Measurements from ENCODE around the gene RBM38.

GRCh38 chr20:57429580-57430200 is 38.5 kb downstream of the RBM38 start:
- TF ChIP-seq CTCF (tag by site-specific recombination; IDR thresholded peaks at IDR 0.05) = no peak
- TF ChIP-seq, protein P1, sequence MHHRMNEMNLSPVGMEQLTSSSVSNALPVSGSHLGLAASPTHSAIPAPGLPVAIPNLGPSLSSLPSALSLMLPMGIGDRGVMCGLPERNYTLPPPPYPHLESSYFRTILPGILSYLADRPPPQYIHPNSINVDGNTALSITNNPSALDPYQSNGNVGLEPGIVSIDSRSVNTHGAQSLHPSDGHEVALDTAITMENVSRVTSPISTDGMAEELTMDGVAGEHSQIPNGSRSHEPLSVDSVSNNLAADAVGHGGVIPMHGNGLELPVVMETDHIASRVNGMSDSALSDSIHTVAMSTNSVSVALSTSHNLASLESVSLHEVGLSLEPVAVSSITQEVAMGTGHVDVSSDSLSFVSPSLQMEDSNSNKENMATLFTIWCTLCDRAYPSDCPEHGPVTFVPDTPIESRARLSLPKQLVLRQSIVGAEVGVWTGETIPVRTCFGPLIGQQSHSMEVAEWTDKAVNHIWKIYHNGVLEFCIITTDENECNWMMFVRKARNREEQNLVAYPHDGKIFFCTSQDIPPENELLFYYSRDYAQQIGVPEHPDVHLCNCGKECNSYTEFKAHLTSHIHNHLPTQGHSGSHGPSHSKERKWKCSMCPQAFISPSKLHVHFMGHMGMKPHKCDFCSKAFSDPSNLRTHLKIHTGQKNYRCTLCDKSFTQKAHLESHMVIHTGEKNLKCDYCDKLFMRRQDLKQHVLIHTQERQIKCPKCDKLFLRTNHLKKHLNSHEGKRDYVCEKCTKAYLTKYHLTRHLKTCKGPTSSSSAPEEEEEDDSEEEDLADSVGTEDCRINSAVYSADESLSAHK (tag by site-specific recombination; IDR thresholded peaks at IDR 0.05) = no peak
- TF ChIP-seq REPIN1 (tag by site-specific recombination; IDR thresholded peaks at IDR 0.05; ENCODE audit: low read depth) = no peak
- no peak for TF ChIP-seq ZNF664 (tag by site-specific recombination; IDR thresholded peaks at IDR 0.05)
- no peak for TF ChIP-seq ZBTB7A (tag by site-specific recombination; IDR thresholded peaks at IDR 0.05; ENCODE audit: low read depth)
- TF ChIP-seq ZNF629 (tag by site-specific recombination; IDR thresholded peaks at IDR 0.05) = no peak
